Heart left ventricle (tissue), 16 donors: ENCODE measurements around the gene KDM7A. TPM values are rescaled to one million over a fixed set of nuclear protein-coding genes. Genes with fewer than 3 reads are reported as not detected.

ENCODE experiments used
- ATAC-seq, 4 donors: fragments of 200-7000 bp; cut with Tn5 transposase; one replicate each; pipeline ENCODE4 v1.9.1; 2020 to 2022; ENCODE audit warnings: moderate library complexity in 4 of 4, mild to moderate bottlenecking in 3 of 4, moderate number of reproducible peaks in 1 of 4
- DNase-seq, 5 donors: peaks; one replicate each; pipeline ENCODE4 v3.0.0-alpha.2; 2020
- H3K27ac ChIP-seq, 12 donors: fragments of 200-600 bp; sonication (generic) in 4 of 12; one replicate each; pipeline versions ENCODE4 v1.5.0 to v1.8.0; 2016 to 2022; ENCODE audit warnings: mild to moderate bottlenecking in 2 of 12
- H3K27me3 ChIP-seq, 9 donors: fragments of 200-600 bp; sonication (generic) in 2 of 9; one replicate each; pipeline versions ENCODE4 v1.5.1 to v1.8.0; 2016 to 2022; ENCODE audit warnings: mild to moderate bottlenecking in 3 of 9
- H3K36me3 ChIP-seq, 9 donors: fragments of 200-600 bp; sonication (generic) in 2 of 9; one replicate each; pipeline versions ENCODE4 v1.5.0 to v1.8.0; 2018 to 2022; ENCODE audit warnings: mild to moderate bottlenecking in 2 of 9
- H3K4me1 ChIP-seq, 12 donors: fragments of 200-600 bp; sonication (generic) in 4 of 12; one replicate each; pipeline versions ENCODE4 v1.5.0 to v1.8.0; 2016 to 2022; ENCODE audit warnings: mild to moderate bottlenecking in 3 of 12
- H3K4me3 ChIP-seq, 12 donors: fragments of 200-600 bp; sonication (generic) in 4 of 12; one replicate each; pipeline versions ENCODE4 v1.5.0 to v1.8.0; 2017 to 2022; ENCODE audit warnings: mild to moderate bottlenecking in 9 of 12, moderate library complexity in 4 of 12
- H3K9me3 ChIP-seq, 12 donors: fragments of 200-600 bp; sonication (generic) in 4 of 12; one replicate each; pipeline versions ENCODE4 v1.5.0 to v1.8.0; 2016 to 2022; ENCODE audit warnings: mild to moderate bottlenecking in 1 of 12
- POLR2A ChIP-seq, 2 donors: fragments of 450-650 bp; IDR thresholded peaks; one replicate each; pipeline ENCODE4 v1.6.1; 2017; ENCODE audit warnings: antibody characterized with exemption in 2 of 2, mild to moderate bottlenecking in 2 of 2, moderate library complexity in 2 of 2
- WGBS, 4 donors: extraction: QIAGEN DNeasy Blood & Tissue Kit in 2 of 4; methylation state at CpG; one replicate each; pipeline versions ENCODE4 v1.1.5 to v1.1.7; 2013 to 2018; 5-methylcytosine and 5-hydroxymethylcytosine counted together
- intact Hi-C, 10 donors: fragments of 100-400 bp; cut with DNase I; formaldehyde crosslinking; loops; one replicate each; pipeline versions ENCODE4 v1.11.1 to v1.14.2; 2022
- polyA plus RNA-seq, 2 donors: library from polyadenylated mRNA; stranded (reverse); fragments of 200-250 nt; gene quantifications; one replicate each; pipeline ENCODE4 v1.2.3, GENCODE V29; 2013
- total RNA-seq, 9 donors: library from RNA; depleted of rRNA in 2 of 9; stranded (reverse); fragments of >200 nt in 2 of 9; fragmentation: NEBNext Ultra II Directional in 3 of 9; extraction: Animal tissue kit (Norgen Biotek cat#: 25700) in 3 of 9; gene quantifications; one replicate each; pipeline versions ENCODE4 v1.1.0 to v1.2.4, GENCODE V29; 2016 to 2023
- TF ChIP-seq, protein P1 (sequence below), 12 donors: fragments of 200-600 bp; sonication (generic) in 4 of 12; IDR thresholded peaks; one replicate each; pipeline versions ENCODE4 v1.5.0 to v1.8.0; 2018 to 2022; ENCODE audit warnings: antibody characterized with exemption in 12 of 12, mild to moderate bottlenecking in 5 of 12
- donor health status: ischemic (EF 13 %, LVEDD 7.1; RV severe dilation, severe dysfunction).
- donor health status: healthy with polysubstance abuse.
- donor health status: DM: no; HTN: yes; CAD: no.
- donor health status: DM: no; HTN: no; CAD: no.
- donor health status: ischemic (EF 25% LVEDD 6.9; RV normal size, moderate dysfunction).
- donor health status: ischemic (EF 25% LVEDD 5.7; RV mildly dilated, moderate dysfunction).
- donor health status: healthy.
- donor health status: DM: yes; HTN: yes; CAD: no.
- donor health status: ischemic (EF 35%, LVEDD 5.7; RV mildly dilated, moderate dysfunction).
- donor health status: nonischemic (EF 11% LVEDD 7.7; RV severe dilation, severe dysfunction).
- donor health status: DM: yes; HTN: yes; CAD: no.
- donor health status: PGD.
- donor health status: ischemic (EF 29% LVEDD 5.4; RV normal size, mild dysfunction).
- donor health status: nonischemic (EF 23%, LVEDD 6.1; RV moderate dilation, normal function).

Gene KDM7A
- total and polyA plus RNA-seq, 11 donors: 3.0 to 18.7 (median 9.1) TPM

DNA sequence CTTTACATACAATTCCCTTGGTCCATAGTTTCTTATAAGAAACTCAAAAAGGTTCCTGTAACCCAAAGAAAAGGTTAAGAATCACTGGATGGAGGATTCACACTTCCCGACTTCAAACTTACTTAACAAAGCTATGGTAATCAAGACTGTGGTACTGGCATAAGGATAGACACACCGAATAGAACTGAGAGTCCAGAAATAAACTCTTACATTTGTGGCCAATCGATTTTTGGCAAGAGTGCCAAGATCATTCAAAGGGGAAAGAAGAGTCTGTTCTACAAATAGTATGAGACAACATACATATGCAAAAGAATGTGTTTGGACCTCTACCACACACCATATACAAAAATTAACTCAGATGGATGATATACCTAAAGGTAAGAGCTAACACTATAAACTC is 32.8 kb downstream of the KDM7A start:
- ATAC-seq (no peak), DNase-seq (no peak)
- Histone ChIP-seq H3K36me3 (peaks cover 0 to 5% (median 0%) of the 10 kb centered on the region in 9 donors), H3K4me1 (peaks cover 0 to 37% (median 11%) of the 10 kb centered on the region in 12 donors), H3K27ac (no peak overlapping the region), H3K4me3 (no peak overlapping the region), H3K9me3 (peaks cover 0 to 10% (median 0%) of the 10 kb centered on the region in 12 donors), H3K27me3 (no peaks in the 10 kb centered on the region)
- TF ChIP-seq, protein P1, sequence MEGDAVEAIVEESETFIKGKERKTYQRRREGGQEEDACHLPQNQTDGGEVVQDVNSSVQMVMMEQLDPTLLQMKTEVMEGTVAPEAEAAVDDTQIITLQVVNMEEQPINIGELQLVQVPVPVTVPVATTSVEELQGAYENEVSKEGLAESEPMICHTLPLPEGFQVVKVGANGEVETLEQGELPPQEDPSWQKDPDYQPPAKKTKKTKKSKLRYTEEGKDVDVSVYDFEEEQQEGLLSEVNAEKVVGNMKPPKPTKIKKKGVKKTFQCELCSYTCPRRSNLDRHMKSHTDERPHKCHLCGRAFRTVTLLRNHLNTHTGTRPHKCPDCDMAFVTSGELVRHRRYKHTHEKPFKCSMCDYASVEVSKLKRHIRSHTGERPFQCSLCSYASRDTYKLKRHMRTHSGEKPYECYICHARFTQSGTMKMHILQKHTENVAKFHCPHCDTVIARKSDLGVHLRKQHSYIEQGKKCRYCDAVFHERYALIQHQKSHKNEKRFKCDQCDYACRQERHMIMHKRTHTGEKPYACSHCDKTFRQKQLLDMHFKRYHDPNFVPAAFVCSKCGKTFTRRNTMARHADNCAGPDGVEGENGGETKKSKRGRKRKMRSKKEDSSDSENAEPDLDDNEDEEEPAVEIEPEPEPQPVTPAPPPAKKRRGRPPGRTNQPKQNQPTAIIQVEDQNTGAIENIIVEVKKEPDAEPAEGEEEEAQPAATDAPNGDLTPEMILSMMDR (IDR thresholded peaks at IDR 0.05): no peak
- TF ChIP-seq POLR2A (IDR thresholded peaks at IDR 0.05): no peak
- intact Hi-C loops: no loop called here
- 50 to 64% (median 57%) methylated on average over 3 of the region's 3 CpGs for WGBS, 4 donors

DNA sequence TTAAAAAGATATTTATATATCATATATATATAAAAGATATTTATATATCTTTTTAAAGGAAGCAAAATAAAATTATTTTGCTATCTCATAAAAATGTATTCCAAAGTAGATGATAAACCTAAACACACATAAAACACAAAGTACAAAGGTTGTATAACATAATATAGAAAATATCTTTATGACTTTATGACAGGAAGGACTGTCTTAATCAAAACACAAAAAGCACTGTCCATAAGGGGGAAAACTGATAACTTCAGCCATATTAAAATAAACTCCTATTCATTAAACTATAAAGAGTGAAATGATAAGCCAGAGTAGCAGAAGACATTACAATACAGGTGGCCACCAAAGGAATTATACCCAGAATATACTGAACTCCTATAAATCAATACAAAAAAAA is 34.8 kb downstream of the KDM7A start:
- H3K36me3 ChIP-seq: peaks cover 0 to 16% (median 11%) of the 10 kb centered on the region in 9 donors
- H3K9me3 ChIP-seq: peaks cover 0 to 10% (median 0%) of the 10 kb centered on the region in 12 donors
- H3K27ac ChIP-seq: no peak overlapping the region
- no peak overlapping the region for H3K4me3 ChIP-seq
- intact Hi-C loops: no loop called here
- DNase-seq (no peak), ATAC-seq (no peak)
- H3K27me3 ChIP-seq: no peaks in the 10 kb centered on the region
- no peak for TF ChIP-seq POLR2A (IDR thresholded peaks at IDR 0.05)
- TF ChIP-seq, protein P1 (IDR thresholded peaks at IDR 0.05): no peak
- H3K4me1 ChIP-seq: peaks cover 0 to 20% (median 7%) of the 10 kb centered on the region in 12 donors

DNA sequence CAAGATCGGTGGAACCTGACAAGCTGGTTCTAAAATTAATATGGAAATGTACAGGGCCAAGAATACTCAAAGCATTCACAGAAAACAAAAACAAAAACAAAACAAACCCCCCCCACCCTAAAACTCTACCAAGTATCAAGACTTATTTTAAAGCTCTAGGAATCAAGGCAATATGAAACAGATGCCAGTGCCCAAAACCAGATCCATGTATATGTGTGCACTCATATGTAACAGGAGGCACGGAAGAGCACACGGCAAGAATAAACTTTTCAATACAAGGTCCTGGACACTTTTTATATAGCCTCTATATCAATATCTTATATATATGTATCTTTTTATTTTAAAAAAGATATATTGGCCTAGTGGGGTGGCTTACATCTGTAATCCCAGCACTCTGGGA is 35.5 kb downstream of the KDM7A start:
- intact Hi-C loops: no loop called here
- TF ChIP-seq POLR2A (IDR thresholded peaks at IDR 0.05): no peak
- TF ChIP-seq, protein P1 (IDR thresholded peaks at IDR 0.05): no peak
- Histone ChIP-seq H3K4me3 (no peak overlapping the region), H3K27ac (no peak overlapping the region), H3K27me3 (no peaks in the 10 kb centered on the region), H3K4me1 (peaks cover 0 to 14% (median 1%) of the 10 kb centered on the region in 12 donors), H3K9me3 (peaks cover 0 to 10% (median 0%) of the 10 kb centered on the region in 12 donors), H3K36me3 (peaks cover 0 to 20% (median 16%) of the 10 kb centered on the region in 9 donors)
- ATAC-seq: no peak
- no peak for DNase-seq
- 97 to 99% (median 98%) methylated on average over 3 of the region's 3 CpGs for WGBS, 4 donors

DNA sequence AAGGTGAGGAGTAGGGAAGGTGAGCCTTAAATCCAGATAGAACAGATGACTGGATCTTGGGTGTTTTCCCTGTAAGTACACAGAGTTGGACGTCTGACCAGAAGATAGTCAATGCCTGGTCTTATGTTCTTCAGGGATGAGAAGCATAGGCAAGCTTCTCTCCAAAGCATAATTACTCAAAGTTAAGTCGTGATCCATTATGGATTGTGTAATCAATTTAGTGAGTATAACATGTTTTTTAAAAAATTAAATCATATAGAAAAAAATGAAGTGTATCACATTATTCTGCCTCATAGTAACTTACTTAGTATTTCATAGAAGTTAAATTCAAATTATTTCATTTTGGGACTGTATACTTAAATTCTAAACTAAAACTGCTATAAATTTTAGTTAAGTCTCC is 39.7 kb downstream of the KDM7A start:
- Histone ChIP-seq H3K4me1 (peaks cover 0 to 7% (median 0%) of the 10 kb centered on the region in 12 donors), H3K27me3 (no peaks in the 10 kb centered on the region), H3K27ac (no peak overlapping the region), H3K9me3 (peaks cover 0 to 10% (median 0%) of the 10 kb centered on the region in 12 donors), H3K4me3 (no peak overlapping the region), H3K36me3 (peaks cover 0 to 49% (median 30%) of the 10 kb centered on the region in 9 donors)
- intact Hi-C loops: no loop called here
- no peak for ATAC-seq
- TF ChIP-seq, protein P1 (IDR thresholded peaks at IDR 0.05): no peak
- no peak for TF ChIP-seq POLR2A (IDR thresholded peaks at IDR 0.05)
- DNase-seq: no peak
- whole genome bisulfite sequencing, 4 donors: 76 to 94% (median 86%) methylated on average over 2 of the region's 2 CpGs
